Body of pancreas (tissue), 4 donors: ENCODE results near the gene LY6G6F. TPM values are rescaled to one million over a fixed set of nuclear protein-coding genes. Genes with fewer than 3 reads are reported as not detected.

Experiments
- ATAC-seq: fragments of 150-250 bp; one replicate; pipeline ENCODE4 v1.9.1; 2016
- DNase-seq, 4 donors: peaks; one replicate each; pipeline ENCODE4 v3.0.0-alpha.2; 2019
- H3K27ac ChIP-seq, 4 donors: fragments of 200-600 bp; sonication (generic); 1 replicate in 3 of 4; 2 replicates in 1 of 4; pipeline versions ENCODE4 v1.5.1 to v1.6.1; 2016 to 2019; ENCODE audit warnings: mild to moderate bottlenecking in 1 of 4, mixed read lengths in 1 of 4, moderate library complexity in 1 of 4
- H3K27me3 ChIP-seq, 2 donors: fragments of 200-600 bp; sonication (generic); one replicate each; pipeline ENCODE4 v1.6.0; 2016; ENCODE audit warnings: mild to moderate bottlenecking in 1 of 2
- H3K36me3 ChIP-seq, 2 donors: fragments of 200-600 bp; sonication (generic); replicated peaks in 1 of 2; 2 replicates each; pipeline ENCODE4 v1.5.1; 2016; ENCODE audit warnings: low read depth in 2 of 2; ENCODE audit not compliant: insufficient read depth in 1 of 2
- H3K4me1 ChIP-seq: fragments of 200-600 bp; sonication (generic); one replicate; pipeline ENCODE4 v1.6.0; 2016
- H3K4me3 ChIP-seq, 2 donors: fragments of 200-600 bp; sonication (generic); 1 replicate in 1 of 2; 2 replicates in 1 of 2; pipeline ENCODE4 v1.5.1; 2016 to 2019
- H3K9me3 ChIP-seq, 3 donors: fragments of 200-600 bp; sonication (generic); 1 replicate in 2 of 3; 2 replicates in 1 of 3; pipeline ENCODE4 v1.5.1; 2016
- CTCF ChIP-seq, 7 experiments: fragments of 450-650 bp in 4 of 7; fragments of 200-600 bp in 3 of 7; sonication (generic) in 3 of 7; IDR thresholded peaks; one replicate each; pipeline ENCODE4 v1.5.1; 2016 to 2019; ENCODE audit warnings: antibody characterized with exemption in 7 of 7
- POLR2A ChIP-seq, 3 donors: fragments of 450-650 bp; IDR thresholded peaks; one replicate each; pipeline ENCODE4 v1.6.1; 2016; ENCODE audit warnings: antibody characterized with exemption in 3 of 3, mild to moderate bottlenecking in 2 of 3
- WGBS, 2 donors: methylation state at CpG; one replicate each; pipeline ENCODE4 v1.1.5; 2017; 5-methylcytosine and 5-hydroxymethylcytosine counted together
- intact Hi-C: fragments of 100-400 bp; cut with DNase I; formaldehyde crosslinking; loops from one replicate; pipeline ENCODE4 v1.15.1; 2023
- total RNA-seq, 2 donors: library from RNA; depleted of rRNA; stranded (reverse); fragments of >200 nt; gene quantifications; one replicate each; pipeline ENCODE4 v1.1.0, GENCODE V29; 2016

LY6G6F gene
- total RNA-seq, 2 donors from 2014 or later, result not detected

- Histone ChIP-seq H3K4me3 (peak overlapping the region; percentile 35 to 46), H3K9me3 (no peaks in the 10 kb centered on the region), H3K36me3 (peaks cover 9 to 14% of the 10 kb centered on the region in 2 donors), H3K27me3 (no peaks in the 10 kb centered on the region), H3K4me1 (peaks cover 58% of the 10 kb centered on the region), H3K27ac (peak overlapping the region; percentile 86 to 93 (median 90))
- TF ChIP-seq CTCF (IDR thresholded peaks at IDR 0.05) (no peak), POLR2A (IDR thresholded peaks at IDR 0.05) (peak in 1 of 3 donors; percentile 25)
- WGBS, 2 donors, result 17 to 40% methylated on average over 14 to 18 of the region's 18 CpGs
- DNase-seq, result peak in 3 of 4 donors; percentile 30 to 62 (median 50)
- intact Hi-C loops, result no loop called here
- no peak for ATAC-seq
These were observed 28.2 kb downstream of the LY6G6F start for GRCh38 chr6:31734821-31735406.

- Histone ChIP-seq H3K27me3 (no peaks in the 10 kb centered on the region), H3K27ac (peak within 1 kb of the TSS; percentile 86 to 93 (median 90)), H3K4me1 (peaks cover 58% of the 10 kb centered on the region), H3K36me3 (peaks cover 9 to 14% of the 10 kb centered on the region in 2 donors), H3K9me3 (no peaks in the 10 kb centered on the region), H3K4me3 (peak within 1 kb of the TSS; percentile 35 to 46)
- peak; percentile 58 for ATAC-seq
- intact Hi-C loops, result no loop called here
- DNase-seq, result peak; percentile 82 to 87 (median 84)
- WGBS, 2 donors, result 0 to 1% methylated on average over 11 to 24 of the region's 24 CpGs
- TF ChIP-seq POLR2A (IDR thresholded peaks at IDR 0.05) (peak; percentile 72 to 93 (median 91)), CTCF (IDR thresholded peaks at IDR 0.05) (no peak)
These were observed 29.5 kb downstream of the LY6G6F start, which contains the start of gene CLIC1 for GRCh38 chr6:31736021-31736767. TSS of gene CLIC1 (minus strand) at chr6:31736530. CDS start at chr6:31736300, 230 bp downstream.

DNA sequence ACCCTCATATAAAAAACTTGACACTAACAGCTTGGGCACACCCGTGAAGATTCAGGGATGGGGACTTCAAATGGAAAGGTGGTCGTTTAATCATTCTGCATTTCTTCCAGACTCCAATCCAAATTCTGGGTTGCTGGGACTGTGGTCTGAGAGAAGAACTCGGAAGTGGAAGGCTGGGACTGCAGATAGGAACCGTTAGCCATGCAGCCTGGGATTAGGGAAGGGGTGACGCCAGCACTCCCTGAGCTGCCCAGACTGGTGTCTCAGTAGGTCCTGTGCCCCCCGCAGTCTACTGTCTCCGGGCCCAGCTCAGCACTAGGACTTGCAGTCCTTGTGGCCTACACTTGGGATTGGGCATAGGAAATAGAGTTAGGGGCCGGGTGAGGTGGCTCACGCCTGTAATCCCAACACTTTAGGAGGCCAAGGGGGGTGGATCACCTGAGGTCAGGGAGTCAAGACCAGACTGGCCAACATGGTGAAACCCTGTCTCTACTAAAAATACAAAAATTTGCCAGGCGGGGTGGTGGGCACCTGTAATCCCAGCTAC, 30.2 kb downstream of the LY6G6F start:
- Histone ChIP-seq H3K4me1 (peaks cover 58% of the 10 kb centered on the region), H3K4me3 (peak overlapping the region in 1 of 2 donors; percentile 35), H3K36me3 (peaks cover 9% of the 10 kb centered on the region in 2 donors), H3K27ac (peak overlapping the region; percentile 86 to 93 (median 90)), H3K9me3 (no peaks in the 10 kb centered on the region), H3K27me3 (no peaks in the 10 kb centered on the region)
- intact Hi-C loops, result no loop called here
- TF ChIP-seq CTCF (IDR thresholded peaks at IDR 0.05) (no peak), POLR2A (IDR thresholded peaks at IDR 0.05) (no peak)
- no peak for ATAC-seq
- peak in 1 of 4 donors; percentile 18 for DNase-seq
- 31 to 48% methylated on average over 8 to 10 of the region's 10 CpGs for WGBS, 2 donors

- peaks cover 4% of the 10 kb centered on the region in 2 donors for H3K36me3 ChIP-seq
These were observed 30.8 kb downstream of the LY6G6F start for GRCh38 chr6:31737315-31737990.

More at GRCh38 chr6:31737315-31737990, 30.8 kb downstream of the LY6G6F start:
- intact Hi-C loops, result no loop called here
- Histone ChIP-seq H3K27ac (peak overlapping the region; percentile 86 to 93 (median 90)), H3K4me1 (peaks cover 58% of the 10 kb centered on the region), H3K4me3 (no peak overlapping the region), H3K9me3 (no peaks in the 10 kb centered on the region), H3K27me3 (no peaks in the 10 kb centered on the region)
- ATAC-seq (no peak), DNase-seq (peak in 1 of 4 donors; percentile 25)
- TF ChIP-seq POLR2A (IDR thresholded peaks at IDR 0.05) (no peak), CTCF (IDR thresholded peaks at IDR 0.05) (no peak)
- WGBS, 2 donors, result 40 to 48% methylated on average over 6 to 7 of the region's 7 CpGs
